H1 (cell line): Measurements from ENCODE around the gene ABHD10. TPM values are rescaled to one million over a fixed set of nuclear protein-coding genes. Genes with fewer than 3 reads are reported as not detected.

Experiments used
- SAP30 ChIP-seq: fragments of 300-600 bp; sonication (generic); IDR thresholded peaks from 2 replicates; pipeline ENCODE4 v1.7.1; 2012; ENCODE audit warnings: low read length, moderate library complexity, mild to moderate bottlenecking, inconsistent platforms; ENCODE audit not compliant: insufficient read depth, insufficient replicate concordance
- polyA plus RNA-seq, 7 experiments: library from polyadenylated mRNA; depleted of rRNA in 3 of 7; stranded (reverse) in 5 of 7; unstranded in 2 of 7; fragments of >200 nt in 5 of 7; fragments of 200-250 nt in 2 of 7; gene quantifications; 1 replicate in 5 of 7; 2 replicates in 1 of 7; 4 replicates in 1 of 7; pipeline versions ENCODE4 v1.2.1 to v1.2.3, GENCODE V29; 2011 to 2013; ENCODE audit warnings: missing spikeins in 2 of 7, mixed read lengths in 2 of 7
- total RNA-seq: library from RNA; stranded (reverse); fragmentation: NEBNext Ultra II Directional; extraction: Animal tissue kit (Norgen Biotek cat#: 25700); gene quantifications from 2 replicates; pipeline ENCODE4 v1.2.1, GENCODE V29; 2021

The ABHD10 gene
- total and polyA plus RNA-seq, 2 of the 8 experiments (the other 6 are each of a cell fraction or from before 2014, with no cell fraction given) = 10.9 to 24.6 TPM

GRCh38 chr3:111999484-112000324, 20.9 kb downstream of the ABHD10 start (continued):
- TF ChIP-seq SAP30 = no peak
- TF ChIP-seq, all 59 proteins: peak for 5
